OCI-LY1 (cell line): ENCODE results near the gene NEK2.

Experiments
- CTCF ChIP-seq: fragments of 200-600 bp; sonication (generic), shearing (Covaris generic); IDR thresholded peaks from 2 replicates; pipeline ENCODE4 v1.5.1; 2017; ENCODE audit warnings: mild to moderate bottlenecking, antibody characterized with exemption, low read length, moderate library complexity, mixed read lengths
- EZH2 ChIP-seq: fragments of 200-600 bp; sonication (generic), shearing (Covaris generic); IDR thresholded peaks from 2 replicates; pipeline ENCODE4 v1.8.0; 2017; ENCODE audit warnings: borderline replicate concordance, mixed run types, mild to moderate bottlenecking, antibody characterized with exemption, low read length, moderate library complexity, mixed read lengths

- TF ChIP-seq CTCF (no peak), EZH2 (no peak)
These were observed 45.0 kb downstream of the NEK2 start for GRCh38 chr1:211630236-211631081.
